ENCODE results near the gene MAN1A1.

DNA sequence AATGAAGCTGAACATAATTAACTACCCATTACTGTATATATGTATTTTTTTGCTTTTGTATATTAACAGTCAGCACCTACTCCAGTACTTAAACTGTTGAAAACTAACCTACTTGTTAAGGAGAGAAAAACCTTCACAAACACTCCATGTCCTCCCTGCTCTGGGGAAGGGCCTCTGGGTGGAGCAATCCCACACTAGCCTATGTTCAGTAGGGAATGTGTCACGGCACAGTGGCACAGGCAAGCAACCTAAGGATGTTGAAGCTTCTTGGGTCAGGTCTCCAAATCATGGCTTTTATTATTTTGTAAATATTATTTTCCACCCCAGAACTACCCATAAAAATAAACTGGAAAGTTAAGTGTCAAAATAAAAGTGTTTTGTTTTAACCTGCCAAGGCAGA is 5.3 kb downstream of the MAN1A1 start:
- no peak for TF ChIP-seq POLR2A (IDR thresholded peaks at IDR 0.05; ENCODE audit: low read length)
- no peak for TF ChIP-seq GATA1 (IDR thresholded peaks at IDR 0.05; ENCODE audit: low read depth, low read length)

Measured in erythroblast (primary cell).